H9 (cell line): ENCODE results near the gene PRKAG1. TPM values are rescaled to one million over a fixed set of nuclear protein-coding genes. Genes with fewer than 3 reads are reported as not detected.

ENCODE experiments used
- DNase-seq: peaks from one replicate; pipeline ENCODE4 v3.0.0-alpha.2; 2017
- H2AFZ ChIP-seq: one replicate; pipeline ENCODE4 v1.6.1; 2013; ENCODE audit warnings: mild to moderate bottlenecking, low read length, control low read depth, moderate library complexity
- H2AK5ac ChIP-seq: 2 replicates; pipeline ENCODE4 v1.6.1; 2013; ENCODE audit warnings: low read length, control low read depth, mixed read lengths; ENCODE audit not compliant: insufficient read length
- H2BK120ac ChIP-seq: one replicate; pipeline ENCODE4 v1.6.1; 2013; ENCODE audit warnings: low read depth, mild to moderate bottlenecking, low read length, control low read depth, inconsistent platforms; ENCODE audit not compliant: poor library complexity, severe bottlenecking
- H2BK12ac ChIP-seq: 2 replicates; pipeline ENCODE4 v1.6.1; 2013; ENCODE audit warnings: low read length, control low read depth, mixed read lengths, low read depth; ENCODE audit not compliant: insufficient read length
- H2BK15ac ChIP-seq: 2 replicates; pipeline ENCODE4 v1.6.1; 2013; ENCODE audit warnings: low read depth, low read length, control low read depth
- H2BK20ac ChIP-seq: one replicate; pipeline ENCODE4 v1.6.1; 2013; ENCODE audit warnings: low read depth, mild to moderate bottlenecking, low read length, control low read depth, inconsistent platforms; ENCODE audit not compliant: poor library complexity, severe bottlenecking
- H2BK5ac ChIP-seq: 2 replicates; pipeline ENCODE4 v1.6.1; 2013; ENCODE audit warnings: low read length, control low read depth, mixed read lengths; ENCODE audit not compliant: insufficient read length
- H3K14ac ChIP-seq: 2 replicates; pipeline ENCODE4 v1.6.1; 2013; ENCODE audit warnings: low read length, control low read depth; ENCODE audit not compliant: insufficient read depth
- H3K18ac ChIP-seq: 2 replicates; pipeline ENCODE4 v1.6.1; 2013; ENCODE audit warnings: low read depth, mild to moderate bottlenecking, mixed read lengths, low read length, control low read depth; ENCODE audit not compliant: insufficient read length
- H3K23ac ChIP-seq: 2 replicates; pipeline ENCODE4 v1.6.1; 2013; ENCODE audit warnings: low read length, control low read depth, mixed read lengths, low read depth; ENCODE audit not compliant: insufficient read length
- H3K23me2 ChIP-seq: 2 replicates; pipeline ENCODE4 v1.6.1; 2013; ENCODE audit warnings: low read depth, mild to moderate bottlenecking, mixed read lengths, low read length, control low read depth; ENCODE audit not compliant: insufficient read length, poor library complexity, severe bottlenecking
- H3K27ac ChIP-seq: 2 replicates; pipeline ENCODE4 v1.5.1; 2013; ENCODE audit warnings: low read length, control low read depth, mixed read lengths, low read depth; ENCODE audit not compliant: insufficient read length
- H3K27me3 ChIP-seq: 2 replicates; pipeline ENCODE4 v1.6.1; 2013; ENCODE audit warnings: low read length, control low read depth, inconsistent platforms; ENCODE audit not compliant: insufficient read depth
- H3K4ac ChIP-seq: 2 replicates; pipeline ENCODE4 v1.6.1; 2013; ENCODE audit warnings: low read depth, mild to moderate bottlenecking, control low read depth, inconsistent platforms, low read length, moderate library complexity
- H3K4me1 ChIP-seq: 2 replicates; pipeline ENCODE4 v1.6.1; 2013; ENCODE audit warnings: low read length, control low read depth, inconsistent platforms; ENCODE audit not compliant: insufficient read depth
- H3K4me2 ChIP-seq: 2 replicates; pipeline ENCODE4 v1.6.1; 2013; ENCODE audit warnings: low read length, control low read depth, mixed read lengths; ENCODE audit not compliant: insufficient read length, insufficient read depth
- H3K56ac ChIP-seq: 2 replicates; pipeline ENCODE4 v1.6.1; 2013; ENCODE audit warnings: low read depth, mild to moderate bottlenecking, mixed read lengths, low read length, control low read depth; ENCODE audit not compliant: insufficient read length
- H3K79me1 ChIP-seq: 2 replicates; pipeline ENCODE4 v1.6.1; 2013; ENCODE audit warnings: low read depth, mild to moderate bottlenecking, moderate library complexity, low read length, control low read depth, inconsistent platforms; ENCODE audit not compliant: insufficient read depth, poor library complexity, severe bottlenecking
- H3K79me2 ChIP-seq: 2 replicates; pipeline ENCODE4 v1.6.1; 2013; ENCODE audit warnings: low read length, control low read depth, inconsistent platforms; ENCODE audit not compliant: insufficient read depth
- H3K9ac ChIP-seq: 2 replicates; pipeline ENCODE4 v1.6.1; 2013; ENCODE audit warnings: low read length, control low read depth, mixed read lengths; ENCODE audit not compliant: insufficient read length; ENCODE audit errors: extremely low read depth
- H3K9me3 ChIP-seq: one replicate; pipeline ENCODE4 v1.6.1; 2013; ENCODE audit warnings: low read depth, low read length, inconsistent platforms; ENCODE audit not compliant: control insufficient read depth
- H3T11ph ChIP-seq: one replicate; pipeline ENCODE4 v1.6.1; 2013; ENCODE audit warnings: mild to moderate bottlenecking, low read length, control low read depth, inconsistent platforms
- H4K20me1 ChIP-seq: one replicate; pipeline ENCODE4 v1.6.1; 2013; ENCODE audit not compliant: control insufficient read depth, insufficient read length, insufficient read depth
- H4K5ac ChIP-seq: 2 replicates; pipeline ENCODE4 v1.6.1; 2013; ENCODE audit warnings: low read depth, mild to moderate bottlenecking, mixed read lengths, low read length, control low read depth; ENCODE audit not compliant: insufficient read length
- H4K8ac ChIP-seq: replicated peaks from 2 replicates; pipeline ENCODE4 v1.6.1; 2013; ENCODE audit warnings: low read length, control low read depth, mixed read lengths, low read depth; ENCODE audit not compliant: insufficient read length
- H4K91ac ChIP-seq: 2 replicates; pipeline ENCODE4 v1.6.1; 2013; ENCODE audit warnings: low read depth, mild to moderate bottlenecking, moderate library complexity, mixed read lengths, low read length, control low read depth; ENCODE audit not compliant: insufficient read length
- H3K27ac Mint-ChIP-seq, 3 experiments: 2 replicates in 2 of 3; 3 replicates in 1 of 3; pipeline ENCODE4 v1.8.0; 2020 to 2021; ENCODE audit warnings: mixed read lengths in 3 of 3, mild to moderate bottlenecking in 1 of 3, moderate library complexity in 1 of 3
- H3K27me3 Mint-ChIP-seq: 2 replicates; pipeline ENCODE4 v1.8.0; 2021; ENCODE audit warnings: low read depth, mild to moderate bottlenecking, moderate library complexity, mixed read lengths
- H3K36me3 Mint-ChIP-seq, 3 experiments: 2 replicates in 2 of 3; 3 replicates in 1 of 3; pipeline ENCODE4 v1.8.0; 2020 to 2021; ENCODE audit warnings: low read depth in 3 of 3, mixed read lengths in 3 of 3; ENCODE audit not compliant: insufficient read depth in 1 of 3
- H3K4me1 Mint-ChIP-seq, 2 experiments: 2 replicates each; pipeline ENCODE4 v1.8.0; 2020; ENCODE audit warnings: mixed read lengths in 2 of 2
- H3K4me3 Mint-ChIP-seq, 2 experiments: 2 replicates in 1 of 2; 3 replicates in 1 of 2; pipeline ENCODE4 v1.8.0; 2020 to 2021; ENCODE audit warnings: mild to moderate bottlenecking in 2 of 2, mixed read lengths in 2 of 2, moderate library complexity in 1 of 2
- H3K9me3 Mint-ChIP-seq, 2 experiments: 2 replicates in 1 of 2; 3 replicates in 1 of 2; pipeline ENCODE4 v1.8.0; 2020; ENCODE audit warnings: mild to moderate bottlenecking in 2 of 2, mixed read lengths in 2 of 2, moderate library complexity in 1 of 2
- WGBS: extraction: QIAGEN DNeasy Blood & Tissue Kit; methylation state at CpG from one replicate; pipeline ENCODE4 v1.1.7; 2013; ENCODE audit warnings: missing lambda C conversion rate, low lambda C conversion rate, mixed read lengths; ENCODE audit not compliant: insufficient read length; ENCODE audit errors: extremely low coverage; 5-methylcytosine and 5-hydroxymethylcytosine counted together
- total RNA-seq: library from RNA; stranded (reverse); gene quantifications from 2 replicates; pipeline ENCODE4 v1.2.1, GENCODE V29; 2021
- TF ChIP-seq, protein P1 (sequence below): fragments of 200-600 bp; sonication (generic); conservative IDR thresholded peaks from 3 replicates; pipeline ENCODE4 v1.8.0; 2021; ENCODE audit warnings: antibody characterized with exemption, mild to moderate bottlenecking

Gene PRKAG1
- total RNA-seq, 1 experiment from 2014 or later, result 34.8 TPM

DNA sequence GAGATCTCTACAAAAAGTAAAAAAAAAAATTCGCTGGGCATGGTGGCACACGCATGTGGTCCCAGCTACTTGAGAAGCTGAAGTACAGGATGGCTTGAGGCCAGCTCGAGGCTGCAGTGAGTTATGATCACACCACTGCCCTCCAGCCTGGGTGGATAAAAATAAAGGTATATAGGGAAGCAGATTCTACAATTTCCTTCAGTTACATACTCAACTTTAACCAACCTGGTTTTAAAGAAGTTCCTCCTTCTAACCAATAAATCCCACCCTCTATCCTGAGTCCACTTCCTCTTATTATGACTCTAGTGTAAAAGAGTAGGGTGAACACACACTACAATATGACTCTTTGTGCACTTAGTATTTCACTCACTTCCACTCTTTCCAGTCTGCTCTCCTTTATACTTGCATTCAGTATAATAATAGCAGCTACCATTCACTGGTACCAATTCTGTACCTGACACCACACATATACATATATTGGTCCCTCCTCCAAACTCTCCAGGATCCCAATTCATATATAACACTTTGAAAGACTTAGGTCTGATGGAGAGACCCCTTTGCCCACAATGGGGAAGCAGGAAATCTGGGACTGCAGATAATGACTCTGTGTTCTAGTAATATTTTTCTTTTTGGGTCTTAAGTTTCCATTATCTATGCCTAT, 63.6 kb downstream of the PRKAG1 start:
- H4K8ac ChIP-seq, result no peak overlapping the region
- Mint-ChIP-seq H3K4me3 (peak overlapping the region; percentile 97 to 99; a peak in 3 of 5 replicates), H3K4me1 (peaks cover 23 to 24% of the 10 kb centered on the region in 2 experiments), H3K27me3 (peaks cover 2% of the 10 kb centered on the region; the same call in 1 of the 2 replicates), H3K36me3 (peaks cover 8 to 52% (median 29%) of the 10 kb centered on the region in 3 experiments; a peak in 6 of 7 replicates), H3K9me3 (no peaks in the 10 kb centered on the region; a peak in 1 of 5 replicates), H3K27ac (0 out of 7 replicates have a peak overlapping the region, but pooled peaks of 1 of the 3 experiments have one; percentile 31)
- DNase-seq, result no peak
- no CpG with 5 or more reads among the region's 3 CpGs for WGBS
- no peak overlapping the region for H3K4ac ChIP-seq
- no peak overlapping the region for H4K5ac ChIP-seq
- H3K27ac ChIP-seq, result no peak overlapping the region
- H3K14ac ChIP-seq, result no peak overlapping the region
- no peaks in the 10 kb centered on the region for H3K27me3 ChIP-seq
- H3K4me2 ChIP-seq, result no peak overlapping the region
- H3K23me2 ChIP-seq, result peaks cover 9% of the 10 kb centered on the region
- H2AK5ac ChIP-seq, result no peak overlapping the region
- H3T11ph ChIP-seq, result no peak overlapping the region
- H2BK5ac ChIP-seq, result no peak overlapping the region
- no peak overlapping the region for H2BK20ac ChIP-seq
- H2BK15ac ChIP-seq, result no peak overlapping the region
- no peak overlapping the region for H2BK120ac ChIP-seq
- H3K4me1 ChIP-seq, result 0 out of 2 replicates have a peak, but pooled peaks cover 2% of the 10 kb centered on the region
- H3K23ac ChIP-seq, result no peak overlapping the region
- TF ChIP-seq, protein P1, sequence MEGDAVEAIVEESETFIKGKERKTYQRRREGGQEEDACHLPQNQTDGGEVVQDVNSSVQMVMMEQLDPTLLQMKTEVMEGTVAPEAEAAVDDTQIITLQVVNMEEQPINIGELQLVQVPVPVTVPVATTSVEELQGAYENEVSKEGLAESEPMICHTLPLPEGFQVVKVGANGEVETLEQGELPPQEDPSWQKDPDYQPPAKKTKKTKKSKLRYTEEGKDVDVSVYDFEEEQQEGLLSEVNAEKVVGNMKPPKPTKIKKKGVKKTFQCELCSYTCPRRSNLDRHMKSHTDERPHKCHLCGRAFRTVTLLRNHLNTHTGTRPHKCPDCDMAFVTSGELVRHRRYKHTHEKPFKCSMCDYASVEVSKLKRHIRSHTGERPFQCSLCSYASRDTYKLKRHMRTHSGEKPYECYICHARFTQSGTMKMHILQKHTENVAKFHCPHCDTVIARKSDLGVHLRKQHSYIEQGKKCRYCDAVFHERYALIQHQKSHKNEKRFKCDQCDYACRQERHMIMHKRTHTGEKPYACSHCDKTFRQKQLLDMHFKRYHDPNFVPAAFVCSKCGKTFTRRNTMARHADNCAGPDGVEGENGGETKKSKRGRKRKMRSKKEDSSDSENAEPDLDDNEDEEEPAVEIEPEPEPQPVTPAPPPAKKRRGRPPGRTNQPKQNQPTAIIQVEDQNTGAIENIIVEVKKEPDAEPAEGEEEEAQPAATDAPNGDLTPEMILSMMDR, result no peak
- H3K56ac ChIP-seq, result no peak overlapping the region
- no peak overlapping the region for H2BK12ac ChIP-seq
- H4K20me1 ChIP-seq, result no peaks in the 10 kb centered on the region
- no peak overlapping the region for H2AFZ ChIP-seq
- H3K79me1 ChIP-seq, result no peaks in the 10 kb centered on the region
- H3K9me3 ChIP-seq, result no peaks in the 10 kb centered on the region
- H3K9ac ChIP-seq, result no peak overlapping the region
- no peak overlapping the region for H3K18ac ChIP-seq
- H3K79me2 ChIP-seq, result peaks cover 37% of the 10 kb centered on the region; the same call in 1 of the 2 replicates
- no peak overlapping the region for H4K91ac ChIP-seq
